PC-9 (cell line): ENCODE results near the gene SHCBP1.

Experiments
- EZH2 ChIP-seq: fragments of 200-600 bp; sonication (generic); IDR thresholded peaks from 2 replicates; pipeline ENCODE4 v1.8.0; 2017; ENCODE audit warnings: antibody characterized with exemption, low read depth
- TF ChIP-seq, protein P1 (sequence below): fragments of 200-600 bp; sonication (generic); conservative IDR thresholded peaks from 2 replicates; pipeline ENCODE4 v1.6.1; 2017; ENCODE audit warnings: mixed run types, antibody characterized with exemption, mild to moderate bottlenecking, moderate library complexity

DNA sequence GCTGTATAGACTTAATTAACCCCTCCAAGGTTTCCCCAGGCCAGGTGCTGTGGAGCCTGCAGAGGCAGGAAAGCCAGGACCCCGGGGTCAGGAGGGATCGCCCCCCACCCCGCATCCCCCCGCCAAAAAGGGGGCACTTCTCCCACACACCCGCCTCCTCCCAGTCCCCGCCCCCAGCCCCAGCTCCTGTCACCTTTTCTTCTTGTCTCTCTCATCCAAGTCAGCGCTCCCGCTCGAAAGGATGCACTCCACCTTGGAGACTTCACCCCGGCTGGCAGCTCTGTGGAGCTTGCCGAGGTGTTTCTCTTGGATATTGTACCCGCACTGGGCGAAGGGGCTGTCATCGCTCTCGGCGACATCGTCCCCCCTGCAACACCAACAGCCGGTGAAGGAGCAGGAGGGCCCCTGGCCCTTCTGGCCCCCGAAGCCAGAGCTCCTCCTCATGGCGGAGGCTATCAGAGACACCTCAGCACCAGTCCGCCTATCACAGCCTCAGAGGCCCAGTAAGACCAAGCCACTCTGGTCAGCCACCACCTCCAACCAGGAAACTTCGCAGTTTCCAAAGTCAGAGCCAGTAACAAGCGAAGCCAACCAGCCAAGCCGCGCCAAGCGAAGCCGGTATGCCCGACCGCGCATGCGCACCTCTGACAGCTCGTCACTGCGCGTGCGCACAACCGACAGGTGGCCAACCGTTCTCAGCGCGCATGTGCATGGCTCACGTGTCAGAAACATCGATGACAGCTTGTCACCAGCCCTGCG lies 52.5 kb downstream of the SHCBP1 start:
- TF ChIP-seq, protein P1, sequence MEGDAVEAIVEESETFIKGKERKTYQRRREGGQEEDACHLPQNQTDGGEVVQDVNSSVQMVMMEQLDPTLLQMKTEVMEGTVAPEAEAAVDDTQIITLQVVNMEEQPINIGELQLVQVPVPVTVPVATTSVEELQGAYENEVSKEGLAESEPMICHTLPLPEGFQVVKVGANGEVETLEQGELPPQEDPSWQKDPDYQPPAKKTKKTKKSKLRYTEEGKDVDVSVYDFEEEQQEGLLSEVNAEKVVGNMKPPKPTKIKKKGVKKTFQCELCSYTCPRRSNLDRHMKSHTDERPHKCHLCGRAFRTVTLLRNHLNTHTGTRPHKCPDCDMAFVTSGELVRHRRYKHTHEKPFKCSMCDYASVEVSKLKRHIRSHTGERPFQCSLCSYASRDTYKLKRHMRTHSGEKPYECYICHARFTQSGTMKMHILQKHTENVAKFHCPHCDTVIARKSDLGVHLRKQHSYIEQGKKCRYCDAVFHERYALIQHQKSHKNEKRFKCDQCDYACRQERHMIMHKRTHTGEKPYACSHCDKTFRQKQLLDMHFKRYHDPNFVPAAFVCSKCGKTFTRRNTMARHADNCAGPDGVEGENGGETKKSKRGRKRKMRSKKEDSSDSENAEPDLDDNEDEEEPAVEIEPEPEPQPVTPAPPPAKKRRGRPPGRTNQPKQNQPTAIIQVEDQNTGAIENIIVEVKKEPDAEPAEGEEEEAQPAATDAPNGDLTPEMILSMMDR: no peak
- no peak for TF ChIP-seq EZH2
